Activated naive CD4-positive, alpha-beta T cell treated with anti-CD3 and anti-CD28 coated beads for 36 hours (primary cell): ENCODE results near the gene PRH2. TPM values are rescaled to one million over a fixed set of nuclear protein-coding genes. Genes with fewer than 3 reads are reported as not detected.

ENCODE experiments used
- CTCF ChIA-PET: fragments of 350-600 bp; sonication (Branson Sonifier 250); formaldehyde crosslinking; loops from one replicate; lab custom pipeline; 2021; ENCODE audit warnings: antibody characterized with exemption; lab: Charles Lee
- DNase-seq: peaks from one replicate; pipeline ENCODE4 v3.0.0-alpha.2; 2020
- H3K27ac Mint-ChIP-seq: one replicate; pipeline ENCODE4 v1.8.0; 2021; ENCODE audit warnings: mild to moderate bottlenecking, mixed read lengths
- H3K27me3 Mint-ChIP-seq: one replicate; pipeline ENCODE4 v1.8.0; 2021; ENCODE audit warnings: low read depth, mixed read lengths
- H3K36me3 Mint-ChIP-seq: one replicate; pipeline ENCODE4 v1.8.0; 2021; ENCODE audit warnings: low read depth, mixed read lengths
- H3K4me1 Mint-ChIP-seq: one replicate; pipeline ENCODE4 v1.8.0; 2021; ENCODE audit warnings: low read depth, mixed read lengths
- H3K4me3 Mint-ChIP-seq: one replicate; pipeline ENCODE4 v1.8.0; 2021; ENCODE audit warnings: mild to moderate bottlenecking, moderate library complexity, mixed read lengths
- H3K9me3 Mint-ChIP-seq: one replicate; pipeline ENCODE4 v1.8.0; 2021; ENCODE audit warnings: mixed read lengths
- intact Hi-C: fragments of 100-400 bp; cut with micrococcal nuclease; formaldehyde crosslinking; loops from one replicate; pipeline ENCODE4 v1.15.1; 2023
- total RNA-seq, 2 experiments: library from RNA; stranded (reverse); gene quantifications; one replicate each; pipeline ENCODE4 v1.2.3, GENCODE V29; 2021

Gene PRH2
- total RNA-seq, 2 experiments from 2014 or later, result not detected

GRCh38 chr12:10936506-10936905 is 7.5 kb downstream of the PRH2 start:
- intact Hi-C loops, result no loop called here
- no peak for DNase-seq
- no peaks in the 10 kb centered on the region for H3K4me1 Mint-ChIP-seq
- CTCF ChIA-PET, result no interaction called here
- no peaks in the 10 kb centered on the region for H3K27me3 Mint-ChIP-seq
- H3K4me3 Mint-ChIP-seq, result no peak overlapping the region
- peaks cover 2% of the 10 kb centered on the region for H3K36me3 Mint-ChIP-seq
- no peak overlapping the region for H3K27ac Mint-ChIP-seq
- H3K9me3 Mint-ChIP-seq, result no peaks in the 10 kb centered on the region

GRCh38 chr12:10939163-10939562 is 10.1 kb downstream of the PRH2 start, which contains the start of gene TAS2R14:
TAS2R14 (minus strand) TSS chr12:10939263; CDS start chr12:10939207, 56 bp downstream.
- CTCF ChIA-PET, result no interaction called here
- H3K27ac Mint-ChIP-seq, result no peak within 1 kb of the TSS
- intact Hi-C loops, result no loop called here
- no peak within 1 kb of the TSS for H3K4me3 Mint-ChIP-seq
- DNase-seq, result no peak
- peaks cover 2% of the 10 kb centered on the region for H3K36me3 Mint-ChIP-seq
- H3K9me3 Mint-ChIP-seq, result no peaks in the 10 kb centered on the region
- no peaks in the 10 kb centered on the region for H3K4me1 Mint-ChIP-seq
- no peaks in the 10 kb centered on the region for H3K27me3 Mint-ChIP-seq

- Mint-ChIP-seq H3K4me1 (no peaks in the 10 kb centered on the region), H3K27me3 (no peaks in the 10 kb centered on the region), H3K36me3 (peaks cover 2% of the 10 kb centered on the region), H3K4me3 (no peak overlapping the region), H3K9me3 (no peaks in the 10 kb centered on the region), H3K27ac (no peak overlapping the region)
- intact Hi-C loops, result no loop called here
- CTCF ChIA-PET, result no interaction called here
- DNase-seq, result no peak
Measured at GRCh38 chr12:10940389-10940788, 11.4 kb downstream of the PRH2 start.

GRCh38 chr12:10941369-10941768 is 12.3 kb downstream of the PRH2 start:
- Mint-ChIP-seq H3K9me3 (no peaks in the 10 kb centered on the region), H3K27me3 (no peaks in the 10 kb centered on the region), H3K27ac (no peak overlapping the region), H3K36me3 (peaks cover 2% of the 10 kb centered on the region), H3K4me3 (no peak overlapping the region), H3K4me1 (no peaks in the 10 kb centered on the region)
- intact Hi-C loops, result no loop called here
- DNase-seq, result no peak
- CTCF ChIA-PET, result no interaction called here

- H3K27ac Mint-ChIP-seq, result no peak overlapping the region
- H3K4me3 Mint-ChIP-seq, result no peak overlapping the region
- intact Hi-C loops, result no loop called here
- H3K9me3 Mint-ChIP-seq, result no peaks in the 10 kb centered on the region
- no peaks in the 10 kb centered on the region for H3K27me3 Mint-ChIP-seq
- CTCF ChIA-PET, result no interaction called here
- no peaks in the 10 kb centered on the region for H3K4me1 Mint-ChIP-seq
- peaks cover 4% of the 10 kb centered on the region for H3K36me3 Mint-ChIP-seq
- peak; percentile 20 for DNase-seq
Measured at GRCh38 chr12:10941916-10942607, 13.0 kb downstream of the PRH2 start.

- Mint-ChIP-seq H3K27me3 (no peaks in the 10 kb centered on the region), H3K9me3 (peaks cover 5% of the 10 kb centered on the region), H3K36me3 (peaks cover 6% of the 10 kb centered on the region), H3K27ac (no peak overlapping the region), H3K4me1 (no peaks in the 10 kb centered on the region), H3K4me3 (no peak overlapping the region)
- intact Hi-C loops, result no loop called here
- CTCF ChIA-PET, result no interaction called here
- no peak for DNase-seq
Measured at GRCh38 chr12:10943167-10943566, 14.1 kb downstream of the PRH2 start.

DNA sequence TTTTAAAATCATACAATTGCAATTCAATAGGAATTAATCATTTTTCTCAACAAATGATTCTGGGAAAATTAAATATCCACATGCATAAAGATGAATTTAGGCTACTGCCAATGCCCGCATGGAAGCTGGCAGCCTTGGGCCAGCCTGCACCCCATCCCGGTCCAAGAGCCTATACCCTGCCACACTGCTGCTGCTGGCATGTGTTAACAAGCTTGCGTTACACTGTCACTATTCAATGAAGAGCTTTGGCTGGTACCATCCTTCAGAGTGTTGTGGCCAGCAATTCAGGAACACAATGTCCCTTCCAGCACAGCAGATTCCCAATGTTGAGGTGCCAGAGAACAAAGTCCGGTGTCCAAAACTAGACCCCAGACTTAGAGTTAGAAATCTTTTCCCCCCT is 23.6 kb downstream of the PRH2 start:
- Mint-ChIP-seq H3K36me3 (peaks cover 40% of the 10 kb centered on the region), H3K9me3 (peaks cover 14% of the 10 kb centered on the region)

DNA sequence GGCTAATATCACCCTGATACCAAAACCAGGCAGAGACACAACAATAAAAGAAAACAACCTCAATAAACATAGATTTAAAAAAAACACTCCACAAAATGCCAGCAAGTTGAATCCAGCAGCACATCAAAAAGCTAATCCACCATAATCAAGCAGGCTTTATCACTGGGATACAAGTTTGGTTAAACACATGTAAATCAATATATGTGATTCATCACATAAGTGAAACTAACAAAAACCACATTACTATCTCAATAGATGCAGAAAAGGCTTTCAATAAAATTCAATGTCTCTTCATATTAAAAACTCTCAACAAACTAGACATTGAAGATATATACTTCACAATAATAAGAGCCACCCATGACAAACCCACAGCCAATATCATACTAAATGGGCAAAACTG is 27.0 kb downstream of the PRH2 start:
- DNase-seq, result no peak
- no peak overlapping the region for H3K4me3 Mint-ChIP-seq
- H3K27ac Mint-ChIP-seq, result no peak overlapping the region
- CTCF ChIA-PET, result no interaction called here
- peaks cover 13% of the 10 kb centered on the region for H3K9me3 Mint-ChIP-seq
- H3K4me1 Mint-ChIP-seq, result peaks cover 12% of the 10 kb centered on the region
- no peaks in the 10 kb centered on the region for H3K27me3 Mint-ChIP-seq
- intact Hi-C loops, result no loop called here
- H3K36me3 Mint-ChIP-seq, result peaks cover 37% of the 10 kb centered on the region

More for the DNA sequence above, 23.6 kb downstream of the PRH2 start:
- no peak for DNase-seq
- Mint-ChIP-seq H3K4me1 (no peaks in the 10 kb centered on the region), H3K27me3 (no peaks in the 10 kb centered on the region), H3K4me3 (no peak overlapping the region), H3K27ac (no peak overlapping the region)
- intact Hi-C loops, result no loop called here
- CTCF ChIA-PET, result no interaction called here

- DNase-seq, result no peak
- intact Hi-C loops, result no loop called here
- no peak overlapping the region for H3K4me3 Mint-ChIP-seq
- H3K27me3 Mint-ChIP-seq, result no peaks in the 10 kb centered on the region
- peaks cover 37% of the 10 kb centered on the region for H3K36me3 Mint-ChIP-seq
- H3K27ac Mint-ChIP-seq, result no peak overlapping the region
- CTCF ChIA-PET, result no interaction called here
- H3K9me3 Mint-ChIP-seq, result peaks cover 13% of the 10 kb centered on the region
- H3K4me1 Mint-ChIP-seq, result peaks cover 22% of the 10 kb centered on the region
Measured at GRCh38 chr12:10957741-10958140, 28.7 kb downstream of the PRH2 start.

DNA sequence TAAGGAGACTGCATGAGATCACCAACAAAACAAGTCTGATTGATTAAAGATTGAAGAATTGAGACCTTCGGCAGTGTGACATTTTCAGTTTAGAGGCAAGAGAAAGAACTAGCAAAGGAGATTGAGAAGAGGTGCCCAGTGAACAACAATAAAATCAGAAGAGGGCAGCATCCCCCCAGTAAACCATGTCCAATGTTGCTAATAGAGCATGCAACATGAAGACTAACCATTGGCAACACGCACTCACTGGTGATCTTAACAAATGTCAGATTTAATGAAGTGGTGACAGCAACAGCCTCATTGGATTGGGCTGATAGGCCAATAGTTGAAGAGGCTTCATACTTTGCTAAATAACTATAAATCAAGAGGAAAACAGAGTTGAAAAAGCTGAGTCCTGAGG is 30.8 kb downstream of the PRH2 start:
- Mint-ChIP-seq H3K4me1 (peaks cover 22% of the 10 kb centered on the region), H3K4me3 (no peak overlapping the region), H3K9me3 (peaks cover 9% of the 10 kb centered on the region), H3K36me3 (peaks cover 22% of the 10 kb centered on the region), H3K27ac (no peak overlapping the region), H3K27me3 (no peaks in the 10 kb centered on the region)
- intact Hi-C loops, result loop anchor here (1.0 kb wide), 1 partner anchor 526 kb away; no protein-coding TSS in a partner anchor
- CTCF ChIA-PET, result interaction anchor here (1.6 kb wide), 1 partner anchor 240 kb away, joined by 5 read pairs; no protein-coding TSS in a partner anchor
- peak; percentile 10 for DNase-seq

DNA sequence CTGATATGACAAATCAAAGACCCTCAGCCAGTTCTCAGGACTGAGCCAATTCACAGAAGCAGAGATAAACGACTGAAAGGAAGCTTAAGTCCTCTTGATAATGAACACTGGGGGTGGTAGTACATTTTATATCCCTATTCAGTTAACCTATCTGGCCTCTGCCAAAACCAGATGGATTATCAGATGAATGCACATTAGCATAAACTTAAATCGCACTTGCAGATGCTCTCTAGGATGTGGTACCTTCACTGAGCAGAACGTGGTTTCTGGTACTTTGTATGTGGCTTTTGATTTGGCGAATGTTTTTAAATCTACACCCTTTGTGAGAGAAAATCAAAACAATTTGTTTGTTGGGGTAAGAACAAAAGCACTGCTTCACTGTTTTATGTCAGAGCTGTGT is 31.2 kb downstream of the PRH2 start:
- Mint-ChIP-seq H3K4me3 (no peak overlapping the region), H3K27ac (no peak overlapping the region), H3K9me3 (peaks cover 9% of the 10 kb centered on the region), H3K4me1 (peaks cover 22% of the 10 kb centered on the region), H3K36me3 (peaks cover 19% of the 10 kb centered on the region), H3K27me3 (no peaks in the 10 kb centered on the region)
- CTCF ChIA-PET, result interaction anchor here (1.6 kb wide), 1 partner anchor 240 kb away, joined by 5 read pairs; no protein-coding TSS in a partner anchor
- no peak for DNase-seq
- intact Hi-C loops, result loop anchor here (1.0 kb wide), 1 partner anchor 526 kb away; no protein-coding TSS in a partner anchor

GRCh38 chr12:10965476-10965875 is 36.4 kb downstream of the PRH2 start:
- intact Hi-C loops, result no loop called here
- Mint-ChIP-seq H3K27ac (no peak overlapping the region), H3K4me3 (no peak overlapping the region), H3K36me3 (peaks cover 16% of the 10 kb centered on the region), H3K27me3 (no peaks in the 10 kb centered on the region), H3K9me3 (no peaks in the 10 kb centered on the region), H3K4me1 (peaks cover 15% of the 10 kb centered on the region)
- DNase-seq, result no peak
- CTCF ChIA-PET, result no interaction called here

GRCh38 chr12:10966314-10966713 is 37.3 kb downstream of the PRH2 start:
- H3K27me3 Mint-ChIP-seq, result no peaks in the 10 kb centered on the region
- H3K4me3 Mint-ChIP-seq, result no peak overlapping the region
- no peak for DNase-seq
- H3K9me3 Mint-ChIP-seq, result no peaks in the 10 kb centered on the region
- no peak overlapping the region for H3K27ac Mint-ChIP-seq
- H3K4me1 Mint-ChIP-seq, result peaks cover 8% of the 10 kb centered on the region
- peaks cover 16% of the 10 kb centered on the region for H3K36me3 Mint-ChIP-seq
- intact Hi-C loops, result no loop called here
- CTCF ChIA-PET, result no interaction called here
